PFSK-1 (cell line): ENCODE results near the gene NKX6-2.

ENCODE experiments used
- FOXP2 ChIP-seq: optimal IDR thresholded peaks from 2 replicates; pipeline ENCODE3; 2011; ENCODE audit warnings: borderline replicate concordance, control low read depth, inconsistent platforms; ENCODE audit not compliant: insufficient read depth; ENCODE audit errors: extremely low read length, extremely low read depth
- POLR2AphosphoS5 ChIP-seq: IDR thresholded peaks from 2 replicates; pipeline ENCODE4 v1.6.1; 2012; ENCODE audit warnings: low read depth, mild to moderate bottlenecking, control low read depth, low read length, moderate library complexity
- SIN3A ChIP-seq: IDR thresholded peaks from 2 replicates; pipeline ENCODE4 v1.6.1; 2012; ENCODE audit warnings: mild to moderate bottlenecking, low read length, moderate library complexity, borderline replicate concordance; ENCODE audit not compliant: insufficient read depth
- TAF1 ChIP-seq: IDR thresholded peaks from 2 replicates; pipeline ENCODE4 v1.6.1; 2012; ENCODE audit warnings: low read length, control low read depth, borderline replicate concordance; ENCODE audit not compliant: insufficient read depth
- TF ChIP-seq, protein P1 (sequence below), 2 experiments: IDR thresholded peaks; 2 replicates each; pipeline versions ENCODE4 v1.6.1 to v1.8.0; 2011 to 2012; ENCODE audit warnings: low read depth in 2 of 2, low read length in 2 of 2, control low read depth in 1 of 2, inconsistent platforms in 1 of 2, mild to moderate bottlenecking in 1 of 2, moderate library complexity in 1 of 2; ENCODE audit not compliant: insufficient read depth in 1 of 2

NKX6-2 gene

DNA sequence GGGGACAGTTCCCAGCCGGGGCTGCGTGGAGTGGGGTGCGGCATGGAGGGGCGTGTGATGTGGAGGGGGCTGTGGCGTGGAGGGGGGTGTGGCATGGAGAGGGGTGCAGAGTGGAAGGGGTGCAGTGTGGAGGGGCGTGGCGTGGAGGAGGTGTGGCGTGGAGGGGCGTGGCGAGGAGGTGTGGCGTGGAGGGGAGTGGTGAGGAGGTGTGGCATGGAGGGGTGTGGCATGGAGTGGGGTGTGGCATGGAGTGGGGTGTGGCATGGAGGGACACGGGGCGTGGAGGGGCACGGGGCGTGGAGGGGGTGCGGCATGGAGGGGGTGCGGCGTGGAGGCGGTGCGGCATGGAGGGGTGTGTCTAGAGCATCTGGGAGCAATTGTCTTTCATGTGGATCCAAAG is 33.6 kb downstream of the NKX6-2 start:
- TF ChIP-seq, protein P1, sequence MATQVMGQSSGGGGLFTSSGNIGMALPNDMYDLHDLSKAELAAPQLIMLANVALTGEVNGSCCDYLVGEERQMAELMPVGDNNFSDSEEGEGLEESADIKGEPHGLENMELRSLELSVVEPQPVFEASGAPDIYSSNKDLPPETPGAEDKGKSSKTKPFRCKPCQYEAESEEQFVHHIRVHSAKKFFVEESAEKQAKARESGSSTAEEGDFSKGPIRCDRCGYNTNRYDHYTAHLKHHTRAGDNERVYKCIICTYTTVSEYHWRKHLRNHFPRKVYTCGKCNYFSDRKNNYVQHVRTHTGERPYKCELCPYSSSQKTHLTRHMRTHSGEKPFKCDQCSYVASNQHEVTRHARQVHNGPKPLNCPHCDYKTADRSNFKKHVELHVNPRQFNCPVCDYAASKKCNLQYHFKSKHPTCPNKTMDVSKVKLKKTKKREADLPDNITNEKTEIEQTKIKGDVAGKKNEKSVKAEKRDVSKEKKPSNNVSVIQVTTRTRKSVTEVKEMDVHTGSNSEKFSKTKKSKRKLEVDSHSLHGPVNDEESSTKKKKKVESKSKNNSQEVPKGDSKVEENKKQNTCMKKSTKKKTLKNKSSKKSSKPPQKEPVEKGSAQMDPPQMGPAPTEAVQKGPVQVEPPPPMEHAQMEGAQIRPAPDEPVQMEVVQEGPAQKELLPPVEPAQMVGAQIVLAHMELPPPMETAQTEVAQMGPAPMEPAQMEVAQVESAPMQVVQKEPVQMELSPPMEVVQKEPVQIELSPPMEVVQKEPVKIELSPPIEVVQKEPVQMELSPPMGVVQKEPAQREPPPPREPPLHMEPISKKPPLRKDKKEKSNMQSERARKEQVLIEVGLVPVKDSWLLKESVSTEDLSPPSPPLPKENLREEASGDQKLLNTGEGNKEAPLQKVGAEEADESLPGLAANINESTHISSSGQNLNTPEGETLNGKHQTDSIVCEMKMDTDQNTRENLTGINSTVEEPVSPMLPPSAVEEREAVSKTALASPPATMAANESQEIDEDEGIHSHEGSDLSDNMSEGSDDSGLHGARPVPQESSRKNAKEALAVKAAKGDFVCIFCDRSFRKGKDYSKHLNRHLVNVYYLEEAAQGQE (IDR thresholded peaks at IDR 0.05; ENCODE audit: insufficient read depth in 1 of 2, low read depth in 2 of 2, low read length in 2 of 2): no peak
- TF ChIP-seq POLR2AphosphoS5: no peak
- TF ChIP-seq TAF1: no peak
- no peak for TF ChIP-seq FOXP2
- TF ChIP-seq SIN3A: no peak

DNA sequence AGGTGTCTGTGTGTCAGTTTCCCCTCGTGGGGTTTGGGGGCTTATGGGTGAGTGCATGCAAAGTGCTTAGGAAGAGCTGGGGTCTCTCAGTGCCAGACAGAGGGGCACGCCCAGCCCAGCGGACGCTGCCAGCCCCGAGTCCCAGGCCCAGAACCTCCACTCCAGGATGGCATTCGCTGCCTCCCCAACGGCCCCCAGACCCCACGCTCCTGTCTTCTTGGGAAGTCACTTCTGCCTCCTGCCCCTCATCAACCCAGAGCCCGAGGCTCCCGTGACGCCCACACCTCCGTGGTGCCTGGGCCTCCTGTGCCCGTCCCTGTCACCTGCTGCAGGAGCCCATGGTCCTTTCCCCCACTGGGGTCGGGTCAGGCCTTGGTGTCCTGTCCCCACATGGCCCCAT is 35.0 kb downstream of the NKX6-2 start:
- no peak for TF ChIP-seq TAF1
- TF ChIP-seq, protein P1 (IDR thresholded peaks at IDR 0.05; ENCODE audit: insufficient read depth in 1 of 2, low read depth in 2 of 2, low read length in 2 of 2): no peak
- TF ChIP-seq POLR2AphosphoS5: no peak
- TF ChIP-seq SIN3A: no peak
- no peak for TF ChIP-seq FOXP2

DNA sequence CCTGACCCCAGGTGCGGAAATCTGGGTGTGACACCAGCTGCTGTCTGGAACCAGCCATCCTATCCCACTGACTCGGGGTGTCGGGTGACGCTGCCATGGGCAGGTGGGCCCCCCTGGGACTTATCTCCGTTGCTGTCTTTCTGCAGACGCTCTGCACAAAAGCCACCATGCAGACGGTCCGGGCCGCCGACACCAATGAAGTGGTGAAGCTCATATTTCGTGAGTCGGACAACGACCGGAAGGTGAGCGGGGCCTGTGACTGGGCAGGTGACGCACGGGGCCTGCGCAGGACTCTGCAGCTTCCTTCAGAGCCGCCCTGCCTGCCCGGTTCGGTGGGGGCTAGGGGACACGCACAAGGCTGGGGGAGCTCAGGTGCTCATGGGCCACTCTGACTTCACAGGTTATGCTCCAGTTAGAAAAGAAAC is 36.6 kb downstream of the NKX6-2 start:
- TF ChIP-seq TAF1 (no peak), POLR2AphosphoS5 (no peak), FOXP2 (no peak), SIN3A (no peak)
- TF ChIP-seq, protein P1 (IDR thresholded peaks at IDR 0.05; ENCODE audit: insufficient read depth in 1 of 2, low read depth in 2 of 2, low read length in 2 of 2): no peak

DNA sequence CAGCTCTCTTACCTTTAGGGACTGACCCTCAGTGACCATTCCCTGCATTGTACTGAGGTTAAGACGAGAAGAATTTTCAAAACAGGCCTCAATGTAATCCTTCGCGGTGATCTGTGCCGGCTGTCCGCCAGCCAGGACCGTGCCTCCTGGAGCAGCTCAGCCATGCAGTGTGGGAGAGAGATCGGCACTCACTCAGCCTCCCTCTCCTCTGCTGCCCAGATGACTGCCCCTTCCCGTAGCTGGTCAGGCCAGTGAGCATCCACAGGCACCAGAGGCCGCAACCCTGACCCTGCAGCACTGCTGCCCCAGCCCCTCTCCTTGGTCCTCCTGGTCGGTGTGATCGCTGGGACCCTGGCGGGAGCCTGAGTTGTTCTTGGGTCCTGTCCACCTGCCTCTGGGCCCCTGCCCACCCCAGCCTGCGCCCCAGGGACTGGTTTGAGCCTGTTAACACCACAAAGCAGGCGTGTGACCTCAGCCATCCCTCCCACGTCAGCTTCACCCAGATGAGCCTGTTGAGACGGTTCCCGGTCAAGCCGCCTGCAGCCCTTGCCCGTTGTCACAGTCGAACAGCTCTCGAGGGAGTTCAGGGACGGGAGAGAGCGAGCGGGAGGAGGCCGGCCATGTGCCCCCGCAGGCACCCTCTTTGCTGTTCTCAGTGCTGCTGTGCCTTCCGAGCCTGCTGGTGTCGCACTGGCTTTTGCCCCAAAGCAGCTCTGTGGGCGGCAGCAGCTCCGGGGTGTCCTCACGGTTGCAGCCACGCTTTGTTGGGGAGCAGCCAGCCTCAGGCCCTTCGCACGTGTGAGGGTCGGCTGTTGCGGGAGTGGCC is 37.2 kb downstream of the NKX6-2 start:
- TF ChIP-seq FOXP2 (no peak), POLR2AphosphoS5 (no peak), TAF1 (no peak), SIN3A (no peak)
- TF ChIP-seq, protein P1 (IDR thresholded peaks at IDR 0.05; ENCODE audit: insufficient read depth in 1 of 2, low read depth in 2 of 2, low read length in 2 of 2): no peak
